IPS-18a (cell line): Measurements from ENCODE around the gene EBF3.

ENCODE experiments used
- H3K27ac ChIP-seq: one replicate; pipeline ENCODE4 v1.5.1; 2013; ENCODE audit warnings: low read length
- H3K27me3 ChIP-seq: one replicate; pipeline ENCODE4 v1.6.1; 2013; ENCODE audit warnings: mild to moderate bottlenecking, low read length; ENCODE audit not compliant: control insufficient read depth, insufficient read depth
- H3K36me3 ChIP-seq: one replicate; pipeline ENCODE4 v1.6.1; 2013; ENCODE audit warnings: low read depth, low read length; ENCODE audit not compliant: control insufficient read depth
- H3K4me1 ChIP-seq: one replicate; pipeline ENCODE4 v1.6.1; 2013; ENCODE audit warnings: low read depth, low read length; ENCODE audit not compliant: control insufficient read depth
- H3K4me3 ChIP-seq: one replicate; pipeline ENCODE4 v1.5.1; 2013; ENCODE audit warnings: low read length
- H3K9ac ChIP-seq: one replicate; pipeline ENCODE4 v1.6.1; 2013; ENCODE audit warnings: mild to moderate bottlenecking, low read length, moderate library complexity
- H3K9me3 ChIP-seq: one replicate; pipeline ENCODE4 v1.6.1; 2013; ENCODE audit warnings: low read depth, low read length; ENCODE audit not compliant: control insufficient read depth

EBF3 gene

DNA sequence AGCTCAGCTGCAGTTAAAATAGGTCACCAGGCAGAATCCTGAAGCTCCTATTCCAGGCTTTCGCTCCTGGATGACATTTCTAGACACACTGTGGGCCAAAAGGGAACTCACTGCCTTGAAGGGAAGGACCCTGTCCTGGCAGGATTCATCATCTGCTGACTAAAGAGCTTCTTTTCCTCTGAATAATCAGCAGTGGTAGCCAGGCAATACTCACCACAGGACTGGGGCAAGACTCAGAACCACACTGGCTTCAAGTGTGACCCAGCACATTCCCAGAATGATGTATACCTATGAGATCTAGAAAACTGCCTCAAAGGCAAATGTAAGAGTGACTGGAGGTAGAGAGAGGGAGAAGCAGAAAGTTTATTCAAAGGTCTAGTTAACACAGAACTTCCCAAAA lies 29.5 kb upstream of the EBF3 start:
- Histone ChIP-seq H3K4me1 (no peaks in the 10 kb centered on the region), H3K9ac (no peak overlapping the region), H3K27ac (no peak overlapping the region), H3K4me3 (no peak overlapping the region), H3K36me3 (no peaks in the 10 kb centered on the region), H3K27me3 (no peaks in the 10 kb centered on the region), H3K9me3 (peaks cover 2% of the 10 kb centered on the region)

DNA sequence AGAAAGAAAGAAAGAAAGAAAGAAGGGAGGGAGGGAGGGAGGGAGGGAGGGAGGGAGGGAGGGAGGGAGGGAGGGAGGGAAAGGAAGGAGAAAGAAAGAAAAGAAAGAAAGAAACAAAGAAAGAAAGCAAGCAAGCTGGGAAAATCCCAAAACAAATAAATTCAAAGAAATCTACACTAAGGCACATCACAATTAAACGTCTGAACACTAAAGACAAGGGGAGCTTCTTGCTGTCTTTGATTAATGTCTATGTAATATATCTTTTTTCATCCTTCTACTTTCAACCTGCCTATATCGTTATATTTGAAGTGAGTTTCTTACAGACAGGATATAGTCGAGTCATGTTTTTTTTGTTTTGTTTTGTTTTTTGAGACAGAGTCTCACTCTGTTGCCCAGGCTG lies 28.3 kb upstream of the EBF3 start:
- H3K9me3 ChIP-seq = peaks cover 2% of the 10 kb centered on the region
- H3K4me1 ChIP-seq = no peaks in the 10 kb centered on the region
- H3K27me3 ChIP-seq = no peaks in the 10 kb centered on the region
- H3K4me3 ChIP-seq = no peak overlapping the region
- H3K27ac ChIP-seq = no peak overlapping the region
- H3K9ac ChIP-seq = no peak overlapping the region
- no peaks in the 10 kb centered on the region for H3K36me3 ChIP-seq

DNA sequence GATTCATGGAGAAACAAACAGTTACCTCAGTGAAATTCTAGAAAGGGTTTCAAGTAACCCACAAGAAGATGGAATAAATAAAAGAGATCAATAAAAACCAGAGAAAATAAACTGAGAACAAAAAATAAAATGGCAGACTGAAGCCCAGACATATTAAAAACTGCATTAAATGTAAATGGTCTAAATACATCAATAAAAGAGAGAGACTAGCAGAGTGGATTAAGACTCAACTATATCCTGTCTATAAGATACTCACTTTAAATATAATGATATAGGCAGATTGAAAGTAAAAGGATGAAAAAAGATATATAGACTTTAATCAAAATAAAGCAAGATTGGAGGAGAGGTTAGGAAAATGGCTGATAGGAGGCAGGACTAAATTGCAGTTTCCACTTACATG lies 18.8 kb upstream of the EBF3 start:
- no peak overlapping the region for H3K27ac ChIP-seq
- H3K9me3 ChIP-seq = no peaks in the 10 kb centered on the region
- no peak overlapping the region for H3K9ac ChIP-seq
- H3K36me3 ChIP-seq = no peaks in the 10 kb centered on the region
- H3K4me3 ChIP-seq = no peak overlapping the region
- H3K4me1 ChIP-seq = no peaks in the 10 kb centered on the region
- H3K27me3 ChIP-seq = no peaks in the 10 kb centered on the region

DNA sequence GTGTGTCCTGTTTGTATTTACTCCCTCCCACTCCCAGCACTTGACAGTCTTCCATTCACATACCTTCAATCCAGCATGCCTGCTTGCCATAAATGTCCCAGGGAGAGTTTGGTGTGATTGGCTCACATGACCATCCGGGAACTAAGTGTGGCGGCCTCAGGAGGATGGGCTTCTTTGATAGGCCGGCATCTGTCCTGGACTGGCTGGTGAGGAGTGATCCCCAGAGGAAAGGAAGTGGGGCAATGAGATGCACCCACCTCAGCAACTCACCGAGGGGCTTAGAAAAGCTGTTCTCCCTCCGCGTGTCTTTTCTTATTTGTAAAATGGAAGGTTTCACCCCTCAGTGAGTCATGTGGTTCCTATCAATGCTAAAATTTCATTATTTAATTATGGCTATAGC lies 14.9 kb upstream of the EBF3 start:
- Histone ChIP-seq H3K36me3 (no peaks in the 10 kb centered on the region), H3K27ac (no peak overlapping the region), H3K4me3 (no peak overlapping the region), H3K9ac (no peak overlapping the region), H3K27me3 (peaks cover 26% of the 10 kb centered on the region), H3K9me3 (no peaks in the 10 kb centered on the region), H3K4me1 (no peaks in the 10 kb centered on the region)

DNA sequence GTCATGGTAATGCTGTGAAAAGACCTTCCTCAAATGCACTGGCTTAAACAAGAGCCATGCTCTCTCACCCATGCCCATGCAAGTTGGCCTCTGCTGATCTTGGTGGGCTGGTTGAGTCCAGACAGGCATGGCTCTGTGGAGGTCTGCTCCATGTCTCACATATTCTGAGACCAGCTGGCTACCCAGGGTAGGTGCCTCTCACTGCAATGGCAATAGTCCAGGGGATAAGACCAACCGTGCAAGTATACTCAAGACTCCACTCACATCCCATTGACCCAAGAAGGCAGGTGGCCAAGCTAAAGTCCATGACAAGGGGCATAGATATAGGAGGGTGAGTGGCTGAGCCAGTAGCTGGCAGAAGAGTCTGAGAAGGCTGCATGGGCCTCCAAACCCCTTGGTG lies 14.2 kb upstream of the EBF3 start:
- Histone ChIP-seq H3K27me3 (peaks cover 33% of the 10 kb centered on the region), H3K27ac (no peak overlapping the region), H3K9ac (no peak overlapping the region), H3K36me3 (no peaks in the 10 kb centered on the region), H3K9me3 (no peaks in the 10 kb centered on the region), H3K4me1 (no peaks in the 10 kb centered on the region), H3K4me3 (no peak overlapping the region)

DNA sequence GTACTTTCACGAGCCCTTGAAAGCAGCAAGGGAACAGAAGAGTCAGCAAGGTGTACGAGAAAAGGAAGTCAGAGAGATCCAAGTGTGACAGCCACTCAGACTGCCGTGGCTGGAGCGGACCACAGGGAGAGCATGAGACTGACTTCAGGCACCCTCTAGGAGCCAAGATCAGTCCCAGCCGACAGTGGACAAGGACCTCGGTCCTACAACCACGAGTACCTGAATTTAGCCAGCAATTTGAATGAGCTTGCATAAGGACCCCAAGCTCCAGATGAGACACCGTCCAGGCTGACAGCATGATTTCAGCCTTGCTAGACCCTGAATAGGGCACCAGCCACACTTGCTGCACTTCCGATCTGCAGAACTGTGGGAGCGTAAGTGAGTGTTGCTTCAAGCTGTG lies 13.7 kb upstream of the EBF3 start:
- H3K4me1 ChIP-seq = no peaks in the 10 kb centered on the region
- H3K9ac ChIP-seq = no peak overlapping the region
- H3K27me3 ChIP-seq = peaks cover 38% of the 10 kb centered on the region
- no peaks in the 10 kb centered on the region for H3K9me3 ChIP-seq
- H3K27ac ChIP-seq = no peak overlapping the region
- no peaks in the 10 kb centered on the region for H3K36me3 ChIP-seq
- H3K4me3 ChIP-seq = no peak overlapping the region

DNA sequence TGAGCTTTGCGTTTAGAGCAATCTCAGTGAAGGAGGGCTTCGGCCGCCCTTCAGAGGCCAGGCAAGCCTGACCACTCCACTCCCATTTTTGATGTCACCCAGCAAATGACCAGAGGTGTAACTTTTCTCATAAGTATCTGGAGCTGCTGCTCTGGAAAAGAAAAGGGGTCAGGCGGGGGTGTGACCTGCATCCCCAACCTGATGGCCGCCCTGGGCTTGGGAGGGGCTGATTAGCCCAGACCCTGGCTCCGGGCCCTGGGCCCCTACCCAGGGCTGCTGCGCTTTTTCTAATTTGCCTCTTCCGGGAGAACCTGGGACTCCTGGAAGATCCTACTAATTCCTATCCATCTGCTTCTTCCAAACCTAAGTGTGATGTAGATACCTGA lies 9.6 kb upstream of the EBF3 start:
- Histone ChIP-seq H3K9ac (no peak overlapping the region), H3K36me3 (no peaks in the 10 kb centered on the region), H3K27ac (no peak overlapping the region), H3K9me3 (no peaks in the 10 kb centered on the region), H3K27me3 (peaks cover 79% of the 10 kb centered on the region), H3K4me3 (no peak overlapping the region), H3K4me1 (peaks cover 21% of the 10 kb centered on the region)

DNA sequence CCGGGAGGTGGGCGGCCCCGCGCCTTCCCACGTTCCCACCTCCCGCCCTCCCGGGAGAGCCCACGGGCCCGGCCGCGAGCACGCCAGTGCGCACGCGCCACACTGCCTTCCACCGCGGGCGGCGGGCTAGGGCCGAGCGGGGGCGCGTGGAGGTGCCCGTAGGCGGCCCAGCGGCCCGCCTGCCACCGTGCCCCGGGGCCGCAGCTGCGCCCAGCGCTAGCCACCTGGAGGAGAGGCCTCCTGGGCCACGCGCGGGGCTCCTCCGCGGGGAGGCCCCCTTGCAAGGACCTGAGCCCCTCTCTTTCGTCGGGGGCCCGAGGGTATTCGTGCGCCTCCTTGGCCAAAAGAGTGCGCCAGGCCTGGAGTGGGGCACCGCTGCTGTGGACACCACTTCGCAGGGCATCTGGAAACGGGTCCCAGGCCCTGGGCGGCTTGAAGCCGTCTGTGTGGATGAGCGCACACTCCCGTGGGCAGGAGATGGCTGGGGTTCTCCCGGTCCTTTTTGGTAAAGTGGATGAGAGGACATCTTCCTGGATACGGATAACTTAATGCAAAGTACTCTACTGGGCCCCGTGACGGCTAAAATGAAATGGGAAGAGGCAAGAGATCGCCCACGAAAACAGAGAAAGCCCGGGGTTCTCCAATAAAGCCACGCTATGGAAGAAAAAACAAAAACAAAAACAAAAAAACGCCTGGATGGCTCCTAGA lies 9.0 kb upstream of the EBF3 start:
- H3K27me3 ChIP-seq = peaks cover 84% of the 10 kb centered on the region

DNA sequence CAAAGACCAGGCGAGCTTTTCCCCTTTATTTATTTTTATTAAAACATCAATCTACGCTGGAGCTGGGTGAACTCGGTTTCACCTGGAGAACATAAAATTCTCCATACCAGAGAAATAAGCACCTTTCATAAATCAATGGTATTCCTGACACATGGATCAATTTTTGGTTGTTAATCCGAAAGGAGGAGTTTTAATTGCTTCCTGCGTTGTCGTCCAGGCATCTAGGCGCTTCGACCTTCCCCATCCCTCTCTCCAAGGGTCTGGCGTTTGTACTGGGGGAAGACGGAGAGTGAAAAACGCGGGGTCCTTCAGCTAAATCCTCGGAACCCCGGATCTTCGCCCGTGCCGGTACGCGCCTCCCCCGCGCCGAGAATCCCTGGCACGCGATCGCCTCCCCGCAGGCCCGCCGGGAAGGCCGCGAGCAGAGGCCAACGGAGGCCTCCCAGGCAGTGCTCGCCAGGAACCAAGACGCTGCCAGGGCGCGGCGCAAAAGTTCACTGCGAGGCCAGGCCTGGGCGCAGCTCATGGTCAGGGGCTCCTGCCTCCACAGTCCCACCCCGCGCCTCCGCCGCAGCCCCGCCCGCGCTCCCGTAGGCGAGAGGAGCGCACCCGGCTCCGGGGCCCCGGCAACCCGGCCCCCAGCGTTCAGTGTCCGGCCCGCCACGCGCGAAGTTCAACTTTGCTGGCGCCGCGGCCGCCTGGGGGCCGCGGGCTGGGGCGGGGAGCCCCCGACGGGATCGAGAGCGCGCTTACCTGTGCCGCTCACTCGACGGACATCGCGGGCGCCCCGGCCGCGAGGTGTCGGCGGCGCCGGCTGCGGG lies 8.3 kb upstream of the EBF3 start:
- Histone ChIP-seq H3K4me3 (peak overlapping the region; percentile 30), H3K36me3 (no peaks in the 10 kb centered on the region), H3K27ac (no peak overlapping the region), H3K27me3 (peaks cover 92% of the 10 kb centered on the region), H3K4me1 (peaks cover 21% of the 10 kb centered on the region), H3K9ac (no peak overlapping the region), H3K9me3 (no peaks in the 10 kb centered on the region)

More for the DNA sequence above, 9.0 kb upstream of the EBF3 start:
- Histone ChIP-seq H3K27ac (no peak overlapping the region), H3K9ac (no peak overlapping the region), H3K36me3 (no peaks in the 10 kb centered on the region), H3K4me3 (peak overlapping the region; percentile 30), H3K9me3 (no peaks in the 10 kb centered on the region), H3K4me1 (peaks cover 21% of the 10 kb centered on the region)

DNA sequence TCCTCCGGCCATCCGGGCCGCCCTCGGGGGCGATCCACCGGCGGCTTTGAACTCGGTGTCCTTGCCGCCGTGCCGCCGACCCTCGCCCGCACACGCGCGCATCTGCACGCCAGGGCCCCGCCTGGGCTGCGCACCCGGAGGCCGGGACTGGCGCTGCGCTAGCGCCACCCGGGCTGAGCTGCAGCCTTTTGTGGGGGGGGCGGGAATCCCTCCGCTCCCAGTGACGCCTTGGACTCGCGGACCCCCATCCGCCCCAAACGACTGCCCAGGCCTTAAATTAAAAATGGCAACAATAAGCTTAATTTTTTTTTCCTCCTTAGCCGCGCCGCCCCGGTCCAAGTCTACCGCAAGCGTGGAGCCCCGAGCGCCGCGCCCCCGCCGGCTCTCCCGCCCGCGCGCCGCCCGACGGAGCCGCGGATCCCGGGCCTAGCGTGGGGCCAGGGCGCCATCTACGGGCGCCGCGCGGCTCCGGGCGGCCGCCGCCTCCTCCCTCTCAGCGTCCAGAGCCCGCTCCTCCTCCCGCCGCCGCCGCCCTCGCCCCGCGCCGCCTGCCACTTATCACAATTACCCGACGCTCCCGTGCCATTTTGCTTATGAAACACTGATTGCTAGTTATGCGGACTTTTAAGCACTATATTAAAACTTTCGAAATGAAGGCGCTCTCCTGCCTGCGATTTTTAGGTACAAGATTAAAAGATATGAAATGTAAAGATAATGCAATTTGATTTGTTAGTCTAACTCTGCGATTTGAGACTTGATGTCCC lies 7.5 kb upstream of the EBF3 start:
- no peaks in the 10 kb centered on the region for H3K9me3 ChIP-seq
- H3K9ac ChIP-seq = no peak overlapping the region
- H3K27me3 ChIP-seq = peaks cover 99% of the 10 kb centered on the region
- peak overlapping the region; percentile 37 for H3K4me3 ChIP-seq
- H3K27ac ChIP-seq = no peak overlapping the region
- peaks cover 21% of the 10 kb centered on the region for H3K4me1 ChIP-seq
- no peaks in the 10 kb centered on the region for H3K36me3 ChIP-seq

DNA sequence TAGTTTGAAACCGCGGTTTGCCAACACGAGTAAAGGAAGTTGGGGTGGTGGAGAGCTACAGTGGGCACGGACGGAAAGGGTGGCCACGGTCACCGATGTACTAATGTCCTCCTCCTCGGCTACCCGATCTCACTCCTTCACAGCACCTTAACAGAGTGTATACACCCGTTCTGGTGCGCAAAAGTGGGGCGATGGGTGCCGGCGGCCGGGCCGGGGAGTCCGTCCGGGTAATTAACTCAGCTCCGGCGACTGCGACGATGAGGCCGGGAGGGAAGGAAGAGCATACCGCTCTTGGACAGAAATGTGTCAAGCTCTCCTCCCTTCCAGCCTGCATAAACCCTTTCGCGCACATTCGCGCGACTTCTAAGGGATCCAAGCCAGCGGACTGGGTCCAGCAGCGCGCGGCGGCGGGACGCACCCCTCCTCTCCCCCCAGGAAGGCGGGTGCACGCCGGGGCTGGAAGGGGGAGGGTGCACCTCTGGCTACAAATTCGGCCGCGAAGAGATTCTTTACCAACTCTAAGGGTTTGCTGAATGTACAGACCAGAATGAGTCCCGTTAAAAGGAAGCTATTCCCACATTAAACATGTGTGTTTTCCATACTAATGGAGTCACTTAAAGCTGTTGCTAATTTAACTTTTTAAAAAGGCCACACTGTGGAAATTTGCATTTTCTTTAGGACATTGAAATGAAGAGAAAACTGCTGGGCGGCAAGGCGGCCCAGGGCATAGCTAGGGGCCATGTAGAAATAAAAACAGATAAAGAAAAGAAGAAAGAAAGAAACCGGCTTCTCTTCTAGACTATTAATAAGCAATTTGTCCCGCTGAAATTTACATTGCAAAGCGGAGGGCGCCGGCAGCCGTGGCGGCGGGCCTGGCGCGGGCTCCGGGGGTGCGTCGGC lies 6.6 kb upstream of the EBF3 start:
- Histone ChIP-seq H3K27ac (no peak overlapping the region), H3K9me3 (no peaks in the 10 kb centered on the region), H3K4me3 (peak overlapping the region; percentile 32), H3K27me3 (peaks cover 99% of the 10 kb centered on the region), H3K9ac (no peak overlapping the region), H3K4me1 (peaks cover 26% of the 10 kb centered on the region), H3K36me3 (no peaks in the 10 kb centered on the region)
